NK-92 (cell line): Measurements from ENCODE around the gene NEK10.
"Not testable (repeated sequence)": the region's sequence is repeated elsewhere in the genome, so short reads cannot be mapped to it uniquely, and the experiment has no call there.

Source experiments
- DNase-seq: peaks from one replicate; lab custom pipeline; 2025; ENCODE audit not compliant: unreplicated experiment; lab: John Stamatoyannopoulos, UW

The NEK10 gene

GRCh38 chr3:27368831-27369607, at the start of gene NEK10:
Gene NEK10 (minus strand): TSS chr3:27369383. CDS start chr3:27352882, 16,501 bp downstream.
- DNase-seq: peak; percentile 29

- DNase-seq: no peak
Observed at GRCh38 chr3:27415202-27415601, 46.0 kb upstream of the NEK10 start.

GRCh38 chr3:27392950-27393679, 23.9 kb upstream of the NEK10 start:
- DNase-seq: no peak

DNA sequence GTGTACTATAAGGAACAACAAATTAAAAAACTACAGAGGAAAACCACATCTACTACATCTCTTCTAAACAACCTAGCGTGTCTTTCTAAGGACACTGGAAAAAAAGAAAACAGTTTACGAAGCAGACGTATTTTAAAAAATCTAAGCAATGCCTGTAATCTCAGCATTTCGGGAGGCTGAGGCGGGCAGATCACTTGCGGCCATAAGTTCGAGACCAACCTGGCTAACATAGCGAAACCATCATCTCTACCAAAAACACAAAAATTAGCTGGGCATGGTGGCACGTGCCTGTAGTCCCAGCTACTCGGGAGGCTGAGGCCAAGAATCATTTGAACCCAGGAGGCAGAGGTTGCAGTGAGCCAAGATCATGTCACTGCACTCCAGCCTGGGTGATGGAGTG, 23.2 kb upstream of the NEK10 start:
- not testable (repeated sequence) for DNase-seq

- no peak for DNase-seq
Observed at GRCh38 chr3:27391796-27392195, 22.6 kb upstream of the NEK10 start.

DNA sequence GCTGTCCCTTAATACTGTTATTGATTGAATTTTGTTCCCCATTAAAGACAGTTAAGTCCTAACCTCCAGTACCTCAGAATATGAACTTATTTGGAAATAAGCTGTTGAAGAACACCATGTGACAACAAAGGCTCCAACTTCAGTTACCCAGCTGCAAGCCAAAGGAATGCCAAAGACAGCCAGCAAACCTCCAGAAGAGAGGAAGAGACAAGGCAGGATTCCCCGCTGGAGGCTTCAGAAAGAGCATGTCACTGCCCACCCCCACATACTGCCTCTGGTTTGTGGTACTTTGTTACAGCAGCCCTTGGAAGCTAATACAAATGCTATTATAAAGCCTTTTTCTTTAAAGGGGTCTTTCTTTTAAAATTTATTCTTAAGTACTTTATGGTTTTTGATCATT, 18.4 kb upstream of the NEK10 start:
- no peak for DNase-seq

DNA sequence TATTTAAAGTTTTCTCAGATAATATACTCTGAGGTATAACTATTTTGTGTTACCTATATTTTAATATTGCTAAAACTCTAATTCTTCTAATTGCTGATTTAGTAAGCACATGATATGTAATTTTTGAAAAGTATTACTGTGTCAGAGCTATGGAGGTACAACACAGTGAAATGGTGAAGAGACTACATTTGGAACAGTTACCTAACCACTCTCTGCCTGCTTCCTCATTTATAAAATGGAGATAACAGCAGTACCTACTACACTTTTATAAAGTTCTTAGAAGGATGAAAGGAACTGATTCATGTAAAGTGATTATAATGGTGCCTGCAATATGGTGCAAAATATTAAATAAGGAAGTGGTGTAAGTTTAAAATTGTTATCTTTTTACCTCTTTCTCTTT, 16.3 kb upstream of the NEK10 start:
- no peak for DNase-seq

DNA sequence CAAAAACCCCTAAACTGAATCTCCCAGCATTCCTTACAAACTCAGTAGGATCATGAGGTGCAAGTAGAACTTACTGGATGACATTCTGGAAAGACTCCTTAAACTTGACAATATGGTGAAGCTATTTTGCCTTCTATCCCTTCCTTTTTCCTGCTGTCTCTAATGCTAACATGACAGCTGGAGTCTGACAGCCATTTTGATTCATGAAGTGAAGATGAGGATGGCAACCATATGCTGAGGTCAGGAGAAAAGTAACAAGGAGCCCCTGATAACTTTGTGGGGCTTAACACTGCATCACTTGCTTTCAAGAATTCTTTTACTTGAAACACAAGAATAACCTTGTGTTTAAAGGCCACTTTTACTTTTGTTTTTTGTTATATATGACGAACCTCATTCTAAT, 15.0 kb upstream of the NEK10 start:
- DNase-seq: no peak

DNA sequence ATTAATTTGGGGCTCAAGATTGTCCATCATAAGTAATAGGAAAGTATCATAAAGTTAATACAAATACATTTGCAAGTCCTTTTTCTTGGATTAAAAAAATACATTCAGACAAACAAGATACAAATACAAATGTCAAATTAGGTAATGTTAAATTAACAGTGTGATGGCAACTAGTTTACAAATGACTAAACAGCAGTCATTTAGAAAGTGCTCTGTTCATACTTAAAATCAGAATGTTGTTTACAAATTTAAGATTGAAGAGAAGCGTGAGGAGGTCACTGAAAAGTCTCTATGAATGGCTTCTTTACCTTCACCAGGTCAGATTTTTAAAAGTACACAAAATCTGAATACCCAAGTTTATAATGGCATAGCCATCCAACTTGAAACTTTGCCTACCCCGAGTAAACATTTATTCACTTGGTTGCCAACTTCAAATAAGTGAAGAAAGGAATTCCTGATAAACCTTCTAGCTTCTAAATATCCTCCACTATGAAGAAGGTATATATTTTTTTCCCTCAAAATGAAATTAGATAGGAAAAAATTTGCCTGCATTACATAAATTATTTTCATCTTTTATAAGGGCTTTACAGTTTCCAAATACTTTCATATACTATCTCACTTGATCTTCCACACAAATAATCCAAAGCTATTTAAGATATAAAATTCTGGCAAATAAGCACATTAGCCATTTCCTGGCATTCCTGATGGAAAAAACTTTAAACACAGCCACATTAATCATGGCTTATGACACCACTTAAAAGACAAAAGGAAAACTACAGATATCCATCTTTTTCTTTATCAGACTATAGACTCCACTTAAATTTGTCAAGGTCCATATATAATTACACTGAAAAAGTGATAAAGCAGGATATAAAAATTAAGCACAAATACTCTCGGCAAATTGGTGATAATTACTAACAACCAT, 11.5 kb upstream of the NEK10 start:
- DNase-seq: no peak

DNA sequence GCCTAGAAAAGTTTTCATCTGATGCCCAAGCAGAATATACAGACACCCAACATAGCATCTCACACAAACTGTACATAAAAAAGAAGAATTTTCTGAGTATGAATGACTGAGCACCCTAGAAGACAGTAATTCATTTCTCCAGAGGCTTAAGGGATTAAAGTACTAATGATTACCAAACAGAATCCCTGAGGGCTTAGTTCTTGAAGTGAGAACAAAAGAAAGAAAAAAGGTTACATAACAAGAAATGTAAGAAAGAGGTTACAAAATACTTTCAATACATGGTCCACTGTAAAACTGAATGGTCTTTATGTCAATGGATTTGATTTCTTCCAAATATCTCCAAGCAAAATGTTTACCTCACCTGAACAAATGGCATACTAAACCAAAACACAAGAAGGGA, 9.1 kb upstream of the NEK10 start:
- DNase-seq: no peak

DNA sequence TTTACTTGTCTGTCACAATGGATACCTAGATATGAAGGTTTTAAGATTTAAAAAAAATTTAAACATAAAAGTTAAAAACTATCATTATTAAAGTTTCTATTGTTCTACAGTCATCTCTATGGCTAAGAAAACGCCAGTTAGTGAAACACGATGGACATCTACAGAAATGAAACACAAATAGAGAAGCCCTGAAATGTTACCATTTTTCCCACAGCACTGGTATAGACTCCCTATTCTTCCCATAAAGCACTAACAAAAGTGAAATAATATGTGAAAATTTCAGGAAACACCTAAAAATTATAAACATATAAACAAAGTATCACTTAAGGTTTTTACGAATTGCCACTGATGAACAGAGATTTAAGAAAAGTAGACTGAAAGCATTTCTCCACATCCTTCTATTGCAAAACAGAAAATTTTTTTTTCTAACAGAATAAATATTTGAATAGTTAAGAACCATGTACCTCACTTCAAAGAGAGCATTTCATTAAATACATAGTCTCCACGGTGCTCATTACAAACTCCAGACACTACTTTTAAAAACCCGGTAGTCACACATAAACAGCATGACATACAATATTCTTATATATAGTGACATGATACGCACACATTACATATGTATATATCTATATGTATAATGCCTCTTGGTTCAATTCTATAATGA, 7.1 kb upstream of the NEK10 start:
- no peak for DNase-seq

DNA sequence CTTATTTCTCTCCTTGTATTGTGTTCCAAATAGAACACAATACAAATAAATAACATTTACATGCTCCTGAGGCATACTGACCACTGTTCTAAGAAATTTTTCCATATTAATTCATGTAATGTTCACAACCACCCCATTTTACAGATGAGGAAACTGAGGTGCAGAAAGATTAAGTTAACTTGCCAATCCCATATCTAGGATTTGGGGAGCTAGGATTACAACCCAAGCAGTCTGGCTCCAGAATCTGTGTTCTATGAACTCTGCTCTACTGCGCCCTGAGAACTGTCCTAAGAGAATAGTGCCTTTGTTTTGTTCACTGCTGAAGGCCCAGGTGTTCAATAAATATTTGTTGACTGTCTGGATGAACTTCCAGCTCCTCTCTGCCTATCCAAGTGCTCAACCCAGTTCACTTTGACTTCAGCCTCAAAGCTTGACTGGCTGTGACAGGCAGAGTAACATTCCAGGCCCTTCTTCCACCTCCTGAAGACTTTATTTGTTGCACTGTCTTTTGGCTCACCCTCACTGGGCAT, 3.1 kb downstream of the NEK10 start:
- no peak for DNase-seq

- no peak for DNase-seq
Observed at GRCh38 chr3:27360113-27361078, 8.8 kb downstream of the NEK10 start.

DNA sequence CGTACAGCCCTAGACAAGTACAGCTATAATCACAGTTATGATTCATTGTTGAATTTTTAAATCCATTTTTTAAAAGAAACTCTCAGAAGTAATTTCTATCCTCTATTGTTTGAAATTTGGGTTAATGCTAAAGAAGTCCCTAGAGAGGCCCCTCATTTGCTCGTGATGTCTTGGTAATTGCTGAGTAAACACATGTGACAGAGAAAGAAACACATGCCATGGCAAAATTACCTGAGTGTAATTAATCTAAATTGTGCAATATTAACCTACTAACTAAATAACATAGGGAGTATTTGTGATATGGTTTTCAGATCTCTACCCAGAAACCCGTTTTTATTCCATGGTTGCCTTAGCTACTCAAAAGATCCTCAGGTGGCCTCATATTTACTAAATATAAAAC, 10.8 kb downstream of the NEK10 start:
- DNase-seq: no peak

DNA sequence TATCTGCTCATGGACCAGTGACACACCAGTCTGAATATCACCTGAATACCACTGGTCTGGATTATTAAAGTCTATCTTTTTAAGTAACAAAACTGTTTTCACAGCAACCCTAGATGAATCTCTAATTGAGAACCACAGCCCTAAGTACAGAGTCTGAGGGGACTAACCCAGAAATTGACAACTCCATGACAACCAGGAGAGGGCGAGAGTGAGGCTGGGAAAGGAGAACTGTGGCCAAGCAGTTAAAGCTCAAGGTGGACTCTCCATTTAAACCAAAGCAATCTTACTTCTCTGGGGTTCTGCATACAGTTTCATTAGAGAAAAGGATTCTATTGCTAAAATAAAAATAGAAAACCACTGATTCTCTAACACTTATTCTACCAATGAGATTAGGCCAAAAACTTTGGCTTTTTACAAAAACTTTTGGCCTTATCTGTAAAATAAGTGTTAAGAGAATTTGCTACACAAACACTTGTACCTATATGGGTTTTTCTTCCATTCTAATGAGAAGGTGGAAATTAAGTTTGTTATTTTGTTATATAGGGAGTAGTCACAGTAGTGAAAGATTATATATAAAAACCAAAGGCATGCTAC, 11.4 kb downstream of the NEK10 start:
- DNase-seq: no peak

DNA sequence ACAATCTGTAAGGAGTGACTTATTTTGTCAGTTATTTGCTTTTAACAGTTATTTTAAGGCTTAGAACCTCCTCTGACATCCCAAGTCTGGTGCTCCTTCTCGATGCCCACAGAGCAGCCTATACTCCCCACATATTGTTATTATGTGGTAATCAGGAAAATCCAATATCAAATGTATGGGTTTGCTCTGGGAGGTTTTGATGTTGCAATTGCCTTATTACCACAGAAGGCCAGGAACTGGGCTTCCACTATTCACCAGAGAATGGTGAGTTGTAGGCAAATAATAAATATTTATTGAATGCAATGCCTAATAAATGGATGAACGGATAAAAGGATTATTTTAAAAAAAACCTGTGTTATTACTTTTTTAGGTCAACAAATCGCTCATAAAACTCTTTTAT, 12.2 kb downstream of the NEK10 start:
- no peak for DNase-seq

GRCh38 chr3:27354588-27355203, 14.5 kb downstream of the NEK10 start:
- no peak for DNase-seq

DNA sequence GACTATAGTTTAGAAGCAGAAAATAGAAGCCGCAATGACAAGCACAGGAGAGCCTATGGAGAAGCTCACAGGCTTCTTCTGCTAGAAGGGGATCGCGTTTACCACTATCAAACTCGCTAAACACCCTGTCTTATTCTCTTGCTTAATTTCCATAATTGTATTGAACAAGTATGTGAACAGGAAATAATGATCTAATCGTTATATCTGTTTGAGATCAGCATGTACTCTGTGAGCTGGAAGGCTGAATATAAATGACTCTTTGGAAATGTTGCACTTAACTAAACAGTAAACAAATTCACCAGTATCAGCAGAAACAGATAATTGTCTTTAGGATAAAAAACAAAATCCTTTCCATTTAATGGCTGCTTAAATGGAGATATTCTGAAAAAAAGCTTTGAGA, 15.0 kb downstream of the NEK10 start:
- no peak for DNase-seq

DNA sequence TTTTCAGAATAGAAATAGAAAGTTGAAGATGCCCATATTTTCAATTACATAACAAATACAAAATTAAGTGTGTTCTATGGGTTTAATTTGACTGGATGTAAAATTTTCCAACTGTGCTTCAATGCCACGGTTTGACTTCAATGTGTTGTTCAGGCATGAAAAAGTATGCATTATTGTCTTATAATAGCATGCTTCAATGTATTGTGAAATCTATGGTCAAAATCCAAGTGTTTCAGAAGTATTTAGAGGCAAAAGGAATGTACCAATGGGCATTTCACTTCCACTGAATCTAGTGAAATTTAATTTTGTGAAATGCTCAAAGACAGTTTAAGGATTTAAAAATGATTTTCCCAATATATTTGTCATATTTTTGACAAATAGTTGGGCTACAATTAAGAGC, 16.0 kb downstream of the NEK10 start:
- no peak for DNase-seq
